Aorta (tissue), 5 donors: ENCODE measurements around the gene PLPP3. TPM values are rescaled to one million over a fixed set of nuclear protein-coding genes. Genes with fewer than 3 reads are reported as not detected.

Source experiments
- ATAC-seq: fragments of 200-7000 bp; cut with Tn5 transposase; one replicate; pipeline ENCODE4 v1.9.1; 2022; ENCODE audit warnings: moderate library complexity; ENCODE audit not compliant: low FRiP score
- DNase-seq, 2 donors: peaks; one replicate each; pipeline ENCODE4 v3.0.0-alpha.2; 2020
- H3K27ac ChIP-seq, 2 donors: one replicate each; pipeline ENCODE4 v1.5.1; 2013; ENCODE audit warnings: low read length in 2 of 2, mild to moderate bottlenecking in 2 of 2, moderate library complexity in 2 of 2, control low read depth in 1 of 2, inconsistent platforms in 1 of 2, low read depth in 1 of 2
- H3K27me3 ChIP-seq, 2 donors: one replicate each; pipeline ENCODE4 v1.6.1; 2013; ENCODE audit warnings: control low read depth in 1 of 2, low read length in 1 of 2, mild to moderate bottlenecking in 1 of 2, moderate library complexity in 1 of 2; ENCODE audit not compliant: insufficient read depth in 2 of 2, control insufficient read depth in 1 of 2
- H3K36me3 ChIP-seq, 2 donors: one replicate each; pipeline ENCODE4 v1.6.1; 2013; ENCODE audit warnings: control low read depth in 1 of 2, low read length in 1 of 2, mild to moderate bottlenecking in 1 of 2; ENCODE audit not compliant: insufficient read depth in 2 of 2, control insufficient read depth in 1 of 2
- H3K4me1 ChIP-seq, 2 donors: one replicate each; pipeline ENCODE4 v1.6.1; 2013; ENCODE audit warnings: low read length in 2 of 2, control low read depth in 1 of 2, mild to moderate bottlenecking in 1 of 2, moderate library complexity in 1 of 2; ENCODE audit not compliant: insufficient read depth in 2 of 2, control insufficient read depth in 1 of 2
- H3K4me3 ChIP-seq, 2 donors: one replicate each; pipeline ENCODE4 v1.5.1; 2013; ENCODE audit warnings: low read length in 2 of 2, control low read depth in 1 of 2, mild to moderate bottlenecking in 1 of 2
- H3K9me3 ChIP-seq: one replicate; pipeline ENCODE4 v1.6.1; 2013; ENCODE audit warnings: mild to moderate bottlenecking, low read length; ENCODE audit not compliant: control insufficient read depth
- WGBS, 2 donors: extraction: QIAGEN DNeasy Blood & Tissue Kit; methylation state at CpG; one replicate each; pipeline ENCODE4 v1.1.7; 2013; 5-methylcytosine and 5-hydroxymethylcytosine counted together
- intact Hi-C, 2 donors: fragments of 100-400 bp; cut with DNase I; formaldehyde crosslinking; loops; one replicate each; pipeline versions ENCODE4 v1.14.2 to v1.15.0; 2022
- polyA plus RNA-seq, 2 donors: library from polyadenylated mRNA; stranded (reverse); fragments of 200-250 nt; gene quantifications; one replicate each; pipeline ENCODE4 v1.2.3, GENCODE V29; 2013
- total RNA-seq, 2 donors: library from RNA; stranded (reverse); fragmentation: NEBNext Ultra II Directional; extraction: Animal tissue kit (Norgen Biotek cat#: 25700); gene quantifications; one replicate each; pipeline ENCODE4 v1.2.1, GENCODE V29; 2021
- donor health status: healthy with polysubstance abuse.
- donor health status: Bipolar disorder and iron deficiency.
- donor health status: DM: no; HTN: no; CAD: no.
- donor health status: DM: no; HTN: no; CAD: no.
- donor health status: DM: yes; HTN: yes; CAD: no.

The PLPP3 gene
- total and polyA plus RNA-seq, 4 donors = 19.0 to 114 (median 94.2) TPM

GRCh38 chr1:56527548-56528302 lies 51.6 kb downstream of the PLPP3 start:
- WGBS, 2 donors = 28 to 36% methylated on average over 8 of the region's 8 CpGs
- peaks cover 4 to 16% of the 10 kb centered on the region in 2 donors for H3K4me1 ChIP-seq
- ATAC-seq = no peak

GRCh38 chr1:56526571-56527174 lies 52.7 kb downstream of the PLPP3 start:
- intact Hi-C loops = no loop called here
- ATAC-seq (no peak), DNase-seq (no peak)
- Histone ChIP-seq H3K36me3 (peaks cover 0 to 5% of the 10 kb centered on the region in 2 donors), H3K9me3 (no peaks in the 10 kb centered on the region), H3K4me1 (peaks cover 4 to 16% of the 10 kb centered on the region in 2 donors), H3K27me3 (peaks cover 0 to 2% of the 10 kb centered on the region in 2 donors), H3K27ac (no peak overlapping the region), H3K4me3 (no peak overlapping the region)
- 65 to 66% methylated on average over 5 of the region's 5 CpGs for WGBS, 2 donors

More at GRCh38 chr1:56527548-56528302, 51.6 kb downstream of the PLPP3 start:
- intact Hi-C loops = no loop called here
- DNase-seq = no peak
- H3K9me3 ChIP-seq = no peaks in the 10 kb centered on the region
- no peak overlapping the region for H3K27ac ChIP-seq
- peaks cover 0 to under 1% of the 10 kb centered on the region in 2 donors for H3K27me3 ChIP-seq
- no peak overlapping the region for H3K4me3 ChIP-seq
- H3K36me3 ChIP-seq = peaks cover 0 to 7% of the 10 kb centered on the region in 2 donors

- WGBS, 2 donors = 78 to 86% methylated on average over 4 of the region's 4 CpGs
These were observed 53.8 kb downstream of the PLPP3 start for GRCh38 chr1:56525489-56526041.

GRCh38 chr1:56524263-56524662 lies 55.1 kb downstream of the PLPP3 start:
- no peak overlapping the region for H3K4me3 ChIP-seq
- DNase-seq (no peak), ATAC-seq (no peak)
- H3K27ac ChIP-seq = no peak overlapping the region
- H3K9me3 ChIP-seq = no peaks in the 10 kb centered on the region
- H3K4me1 ChIP-seq = peaks cover 4 to 11% of the 10 kb centered on the region in 2 donors
- peaks cover 0 to 2% of the 10 kb centered on the region in 2 donors for H3K27me3 ChIP-seq
- WGBS, 2 donors = 92 to 95% methylated on average over 11 of the region's 11 CpGs
- H3K36me3 ChIP-seq = peaks cover 0 to 7% of the 10 kb centered on the region in 2 donors
- intact Hi-C loops = no loop called here

More at GRCh38 chr1:56525489-56526041, 53.8 kb downstream of the PLPP3 start:
- peak; percentile 16 for ATAC-seq
- H3K9me3 ChIP-seq = no peaks in the 10 kb centered on the region
- no peak overlapping the region for H3K27ac ChIP-seq
- peak in 1 of 2 donors; percentile 73 for DNase-seq
- peaks cover 0 to 2% of the 10 kb centered on the region in 2 donors for H3K27me3 ChIP-seq
- intact Hi-C loops = no loop called here
- H3K4me3 ChIP-seq = no peak overlapping the region
- H3K4me1 ChIP-seq = peaks cover 4 to 13% of the 10 kb centered on the region in 2 donors
- H3K36me3 ChIP-seq = peaks cover 0 to 5% of the 10 kb centered on the region in 2 donors

- Histone ChIP-seq H3K4me1 (peaks cover 2% of the 10 kb centered on the region in 2 donors), H3K27me3 (peaks cover 0 to 2% of the 10 kb centered on the region in 2 donors), H3K9me3 (no peaks in the 10 kb centered on the region), H3K27ac (no peak overlapping the region), H3K36me3 (peaks cover 0 to 9% of the 10 kb centered on the region in 2 donors), H3K4me3 (no peak overlapping the region)
- WGBS, 2 donors = 58 to 70% methylated on average over 5 of the region's 5 CpGs
- DNase-seq = no peak
- intact Hi-C loops = no loop called here
- ATAC-seq = no peak
These were observed 56.7 kb downstream of the PLPP3 start for GRCh38 chr1:56522680-56523079.

- Histone ChIP-seq H3K27me3 (peaks cover 0 to 2% of the 10 kb centered on the region in 2 donors), H3K36me3 (peaks cover 0 to 9% of the 10 kb centered on the region in 2 donors), H3K9me3 (no peaks in the 10 kb centered on the region), H3K27ac (no peak overlapping the region), H3K4me3 (no peak overlapping the region), H3K4me1 (peaks cover 0 to 4% of the 10 kb centered on the region in 2 donors)
- 84 to 85% methylated on average over 3 of the region's 3 CpGs for WGBS, 2 donors
- ATAC-seq (no peak), DNase-seq (no peak)
- intact Hi-C loops = no loop called here
These were observed 59.3 kb downstream of the PLPP3 start for GRCh38 chr1:56520016-56520601.

- Histone ChIP-seq H3K27me3 (no peaks in the 10 kb centered on the region), H3K4me1 (peaks cover 0 to 7% of the 10 kb centered on the region in 2 donors), H3K9me3 (no peaks in the 10 kb centered on the region), H3K36me3 (peaks cover 0 to 4% of the 10 kb centered on the region in 2 donors), H3K27ac (no peak overlapping the region), H3K4me3 (no peak overlapping the region)
- ATAC-seq (no peak), DNase-seq (no peak)
- intact Hi-C loops = no loop called here
- WGBS, 2 donors = 98 to 99% methylated on average over 2 of the region's 2 CpGs
These were observed 61.8 kb downstream of the PLPP3 start for GRCh38 chr1:56517404-56518130.
